HEK293 (cell line): ENCODE measurements around the gene STARD4.

Experiments used
- EGR2 ChIP-seq: fragments of 450-650 bp; formaldehyde crosslinking; IDR thresholded peaks from 2 replicates; pipeline ENCODE4 v1.5.1; 2016; ENCODE audit warnings: low read depth, missing biosample characterization, missing genetic modification characterization
- FEZF1 ChIP-seq: fragments of 450-650 bp; formaldehyde crosslinking; IDR thresholded peaks from 2 replicates; pipeline ENCODE4 v1.5.1; 2016; ENCODE audit warnings: missing biosample characterization, missing genetic modification characterization
- GLI2 ChIP-seq: fragments of 450-650 bp; formaldehyde crosslinking; IDR thresholded peaks from 2 replicates; pipeline ENCODE4; 2017; ENCODE audit warnings: missing biosample characterization, missing genetic modification characterization, low read depth, borderline replicate concordance
- HOXA7 ChIP-seq: sonication (generic); formaldehyde crosslinking; IDR thresholded peaks from 2 replicates; pipeline ENCODE4 v1.8.1; 2022; ENCODE audit warnings: missing genetic modification reagents, borderline replicate concordance
- INSM2 ChIP-seq: fragments of 450-650 bp; formaldehyde crosslinking; IDR thresholded peaks from 2 replicates; pipeline ENCODE4 v1.5.1; 2016; ENCODE audit warnings: missing biosample characterization, missing genetic modification characterization
- KLF9 ChIP-seq: fragments of 450-650 bp; formaldehyde crosslinking; IDR thresholded peaks from 2 replicates; pipeline ENCODE4 v1.5.1; 2016; ENCODE audit warnings: missing biosample characterization, missing genetic modification characterization, low read depth
- PRDM6 ChIP-seq: fragments of 450-650 bp; formaldehyde crosslinking; IDR thresholded peaks from 2 replicates; pipeline ENCODE4 v1.5.1; 2017; ENCODE audit warnings: missing biosample characterization, missing genetic modification characterization
- SP3 ChIP-seq: fragments of 450-650 bp; formaldehyde crosslinking; IDR thresholded peaks from 2 replicates; pipeline ENCODE4 v1.5.1; 2016; ENCODE audit warnings: missing biosample characterization, missing genetic modification characterization
- TRIM28 ChIP-seq: IDR thresholded peaks from 2 replicates; pipeline ENCODE4 v1.6.1; 2011; ENCODE audit warnings: low read length, control low read depth, borderline replicate concordance
- ZBTB20 ChIP-seq: fragments of 450-650 bp; formaldehyde crosslinking; IDR thresholded peaks from 2 replicates; pipeline ENCODE4 v1.5.1; 2016; ENCODE audit warnings: missing biosample characterization, missing genetic modification characterization
- ZBTB44 ChIP-seq: fragments of 450-650 bp; IDR thresholded peaks from 2 replicates; pipeline ENCODE4 v1.5.1; 2018; ENCODE audit warnings: missing biosample characterization, mild to moderate bottlenecking, missing genetic modification characterization
- ZFP41 ChIP-seq: fragments of 450-650 bp; formaldehyde crosslinking; IDR thresholded peaks from 2 replicates; pipeline ENCODE4 v1.5.1; 2016; ENCODE audit warnings: missing biosample characterization, missing genetic modification characterization, borderline replicate concordance
- ZNF10 ChIP-seq: fragments of 450-650 bp; formaldehyde crosslinking; IDR thresholded peaks from 2 replicates; pipeline ENCODE4 v1.5.1; 2017; ENCODE audit warnings: missing biosample characterization, missing genetic modification characterization
- ZNF132 ChIP-seq: fragments of 450-650 bp; formaldehyde crosslinking; IDR thresholded peaks from 2 replicates; pipeline ENCODE4 v1.5.1; 2017; ENCODE audit warnings: missing biosample characterization, missing genetic modification characterization, borderline replicate concordance
- ZNF133 ChIP-seq: fragments of 450-650 bp; formaldehyde crosslinking; IDR thresholded peaks from 2 replicates; pipeline ENCODE4 v1.5.1; 2016; ENCODE audit warnings: missing biosample characterization, missing genetic modification characterization
- ZNF157 ChIP-seq: fragments of 450-650 bp; formaldehyde crosslinking; IDR thresholded peaks from 2 replicates; pipeline ENCODE4 v1.5.1; 2016; ENCODE audit warnings: missing biosample characterization, missing genetic modification characterization
- ZNF175 ChIP-seq: fragments of 450-650 bp; formaldehyde crosslinking; IDR thresholded peaks from 2 replicates; pipeline ENCODE4 v1.5.1; 2016; ENCODE audit warnings: missing biosample characterization, missing genetic modification characterization
- ZNF18 ChIP-seq: fragments of 450-650 bp; formaldehyde crosslinking; IDR thresholded peaks from 2 replicates; pipeline ENCODE4 v1.5.1; 2016; ENCODE audit warnings: missing biosample characterization, missing genetic modification characterization
- ZNF214 ChIP-seq: fragments of 450-650 bp; formaldehyde crosslinking; IDR thresholded peaks from 2 replicates; pipeline ENCODE4 v1.5.1; 2017; ENCODE audit warnings: missing biosample characterization, mild to moderate bottlenecking, missing genetic modification characterization, borderline replicate concordance
- ZNF366 ChIP-seq: fragments of 450-650 bp; formaldehyde crosslinking; conservative IDR thresholded peaks from 2 replicates; pipeline ENCODE4 v1.5.1; 2016; ENCODE audit warnings: missing biosample characterization, missing genetic modification characterization
- ZNF433 ChIP-seq: fragments of 450-650 bp; formaldehyde crosslinking; IDR thresholded peaks from 2 replicates; pipeline ENCODE4 v1.5.1; 2016; ENCODE audit warnings: missing biosample characterization, missing genetic modification characterization, low read depth
- ZNF521 ChIP-seq: fragments of 450-650 bp; formaldehyde crosslinking; IDR thresholded peaks from 2 replicates; pipeline ENCODE4 v1.5.1; 2017; ENCODE audit warnings: missing biosample characterization, mild to moderate bottlenecking, missing genetic modification characterization
- ZNF548 ChIP-seq: fragments of 450-650 bp; formaldehyde crosslinking; IDR thresholded peaks from 2 replicates; pipeline ENCODE4 v1.5.1; 2016; ENCODE audit warnings: missing biosample characterization, missing genetic modification characterization
- ZNF580 ChIP-seq: fragments of 450-650 bp; formaldehyde crosslinking; IDR thresholded peaks from 2 replicates; pipeline ENCODE4 v1.5.1; 2016; ENCODE audit warnings: missing biosample characterization, missing genetic modification characterization
- ZNF621 ChIP-seq: fragments of 450-650 bp; formaldehyde crosslinking; IDR thresholded peaks from 2 replicates; pipeline ENCODE4 v1.5.1; 2017; ENCODE audit warnings: missing biosample characterization, missing genetic modification characterization
- ZNF623 ChIP-seq: fragments of 450-650 bp; formaldehyde crosslinking; IDR thresholded peaks from 2 replicates; pipeline ENCODE4 v1.5.1; 2016; ENCODE audit warnings: missing biosample characterization, missing genetic modification characterization
- ZNF658 ChIP-seq: fragments of 450-650 bp; formaldehyde crosslinking; IDR thresholded peaks from 2 replicates; pipeline ENCODE4; 2016; ENCODE audit warnings: missing biosample characterization, missing genetic modification characterization
- ZNF791 ChIP-seq: fragments of 450-650 bp; formaldehyde crosslinking; IDR thresholded peaks from 2 replicates; pipeline ENCODE4 v1.5.1; 2016; ENCODE audit warnings: missing biosample characterization, missing genetic modification characterization
- ZSCAN23 ChIP-seq: fragments of 450-650 bp; formaldehyde crosslinking; IDR thresholded peaks from 2 replicates; pipeline ENCODE4 v1.5.1; 2016; ENCODE audit warnings: missing biosample characterization, missing genetic modification characterization
- TF ChIP-seq, protein P1 (sequence below): fragments of 450-650 bp; formaldehyde crosslinking; IDR thresholded peaks from 2 replicates; pipeline ENCODE4 v1.5.1; 2016; ENCODE audit warnings: missing biosample characterization, missing genetic modification characterization
- TF ChIP-seq, protein P2 (sequence below): fragments of 450-650 bp; formaldehyde crosslinking; IDR thresholded peaks from 2 replicates; pipeline ENCODE4 v1.5.1; 2016; ENCODE audit warnings: missing biosample characterization, missing genetic modification characterization

Gene STARD4

DNA sequence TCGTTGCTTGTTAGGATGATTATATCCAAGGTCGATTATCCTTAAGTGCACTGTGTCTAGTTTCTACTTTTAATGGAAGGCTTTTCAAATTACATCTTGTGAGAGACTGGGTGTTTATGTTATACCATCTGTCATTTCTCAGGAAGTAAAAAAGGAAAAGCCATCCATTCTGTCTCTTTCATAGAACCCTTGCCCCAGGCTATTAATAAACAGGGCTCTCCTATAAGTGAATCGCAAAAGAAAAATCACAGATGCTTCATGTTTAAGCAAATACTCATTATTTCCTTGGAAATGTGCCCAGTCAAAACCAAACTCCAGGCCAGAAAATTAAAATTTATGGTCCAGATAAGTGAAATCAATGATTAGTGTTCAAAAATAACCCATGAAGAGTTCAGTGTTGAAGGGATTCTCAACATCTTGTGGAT lies 58.1 kb downstream of the STARD4 start (continued):
- no peak for TF ChIP-seq INSM2 (tag by site-specific recombination)
- TF ChIP-seq, protein P1, sequence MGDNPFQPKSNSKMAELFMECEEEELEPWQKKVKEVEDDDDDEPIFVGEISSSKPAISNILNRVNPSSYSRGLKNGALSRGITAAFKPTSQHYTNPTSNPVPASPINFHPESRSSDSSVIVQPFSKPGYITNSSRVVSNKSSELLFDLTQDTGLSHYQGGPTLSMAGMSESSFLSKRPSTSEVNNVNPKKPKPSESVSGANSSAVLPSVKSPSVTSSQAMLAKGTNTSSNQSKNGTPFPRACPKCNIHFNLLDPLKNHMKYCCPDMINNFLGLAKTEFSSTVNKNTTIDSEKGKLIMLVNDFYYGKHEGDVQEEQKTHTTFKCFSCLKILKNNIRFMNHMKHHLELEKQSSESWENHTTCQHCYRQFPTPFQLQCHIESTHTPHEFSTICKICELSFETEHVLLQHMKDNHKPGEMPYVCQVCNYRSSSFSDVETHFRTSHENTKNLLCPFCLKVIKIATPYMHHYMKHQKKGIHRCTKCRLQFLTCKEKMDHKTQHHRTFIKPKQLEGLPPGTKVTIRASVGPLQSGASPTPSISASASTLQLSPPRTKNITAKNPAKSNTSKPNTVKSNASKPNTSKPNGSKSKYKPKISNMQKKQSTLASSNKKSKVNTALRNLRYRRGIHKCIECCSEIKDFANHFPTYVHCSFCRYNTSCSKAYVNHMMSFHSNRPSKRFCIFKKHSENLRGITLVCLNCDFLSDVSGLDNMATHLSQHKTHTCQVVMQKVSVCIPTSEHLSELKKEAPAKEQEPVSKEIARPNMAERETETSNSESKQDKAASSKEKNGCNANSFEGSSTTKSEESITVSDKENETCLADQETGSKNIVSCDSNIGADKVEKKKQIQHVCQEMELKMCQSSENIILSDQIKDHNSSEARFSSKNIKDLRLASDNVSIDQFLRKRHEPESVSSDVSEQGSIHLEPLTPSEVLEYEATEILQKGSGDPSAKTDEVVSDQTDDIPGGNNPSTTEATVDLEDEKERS = no peak
- TF ChIP-seq, protein P2, sequence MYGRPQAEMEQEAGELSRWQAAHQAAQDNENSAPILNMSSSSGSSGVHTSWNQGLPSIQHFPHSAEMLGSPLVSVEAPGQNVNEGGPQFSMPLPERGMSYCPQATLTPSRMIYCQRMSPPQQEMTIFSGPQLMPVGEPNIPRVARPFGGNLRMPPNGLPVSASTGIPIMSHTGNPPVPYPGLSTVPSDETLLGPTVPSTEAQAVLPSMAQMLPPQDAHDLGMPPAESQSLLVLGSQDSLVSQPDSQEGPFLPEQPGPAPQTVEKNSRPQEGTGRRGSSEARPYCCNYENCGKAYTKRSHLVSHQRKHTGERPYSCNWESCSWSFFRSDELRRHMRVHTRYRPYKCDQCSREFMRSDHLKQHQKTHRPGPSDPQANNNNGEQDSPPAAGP = no peak
- TF ChIP-seq ZNF621 = no peak
- no peak for TF ChIP-seq ZNF623 (tag by site-specific recombination)
- TF ChIP-seq ZFP41 (tag by site-specific recombination) = no peak
- peak; percentile 92 for TF ChIP-seq PRDM6 (tag by site-specific recombination)
- no peak for TF ChIP-seq ZNF658 (tag by site-specific recombination)
- TF ChIP-seq ZNF548 (tag by site-specific recombination) = no peak
- TF ChIP-seq HOXA7 = no peak
- peak; percentile 76 for TF ChIP-seq ZBTB44 (tag by site-specific recombination)
- no peak for TF ChIP-seq ZNF214
- no peak for TF ChIP-seq ZBTB20 (tag by site-specific recombination)
- TF ChIP-seq ZNF433 (tag by site-specific recombination) = no peak
- no peak for TF ChIP-seq ZNF521
- no peak for TF ChIP-seq ZNF580
- TF ChIP-seq ZNF791 (tag by site-specific recombination) = no peak
- TF ChIP-seq ZNF133 (tag by site-specific recombination) = no peak
- TF ChIP-seq SP3 (tag by site-specific recombination) = 0 out of 2 replicates have a peak, but pooled peaks have one; percentile 30
- TF ChIP-seq ZSCAN23 (tag by site-specific recombination) = 0 out of 2 replicates have a peak, but pooled peaks have one; percentile 3
- TF ChIP-seq ZNF18 (tag by site-specific recombination) = 0 out of 2 replicates have a peak, but pooled peaks have one; percentile 22
- peak; percentile 49; the same call in 1 of the 2 replicates for TF ChIP-seq ZNF366
- 0 out of 2 replicates have a peak, but pooled peaks have one; percentile 4 for TF ChIP-seq GLI2 (tag by site-specific recombination)
- TF ChIP-seq EGR2 (tag by site-specific recombination) = no peak
- TF ChIP-seq TRIM28 = no peak
- peak; percentile 91 for TF ChIP-seq FEZF1 (tag by site-specific recombination)
- TF ChIP-seq KLF9 = no peak
- TF ChIP-seq ZNF10 (tag by site-specific recombination) = no peak
- no peak for TF ChIP-seq ZNF175 (tag by site-specific recombination)
- TF ChIP-seq ZNF132 (tag by site-specific recombination) = no peak
- TF ChIP-seq ZNF157 (tag by site-specific recombination) = no peak
